Measurements from ENCODE around the gene ARHGEF12. TPM values are rescaled to one million over a fixed set of nuclear protein-coding genes. Genes with fewer than 3 reads are reported as not detected.

Gene ARHGEF12
- total and polyA plus RNA-seq, 2 donors: 12.8 to 13.1 TPM

GRCh38 chr11:120298461-120298860 lies 37.8 kb upstream of the ARHGEF12 start:
- Histone ChIP-seq H3K36me3 (ENCODE audit: control insufficient read depth in 2 of 2, insufficient read depth in 2 of 2, low read length in 1 of 2) (no peaks in the 10 kb centered on the region), H3K27me3 (ENCODE audit: control insufficient read depth in 2 of 2, insufficient read depth in 1 of 2, low read length in 1 of 2) (peaks cover 0 to 3% of the 10 kb centered on the region in 2 donors), H3K27ac (ENCODE audit: low read depth in 1 of 2, low read length in 1 of 2) (no peak overlapping the region), H3K9me3 (ENCODE audit: control insufficient read depth in 2 of 2, insufficient read depth in 1 of 2, low read length in 1 of 2) (no peaks in the 10 kb centered on the region), H3K4me3 (ENCODE audit: low read length in 2 of 2) (no peak overlapping the region), H3K4me1 (ENCODE audit: control insufficient read depth in 2 of 2, insufficient read depth in 2 of 2, low read length in 2 of 2) (no peaks in the 10 kb centered on the region)
- WGBS: 84% methylated on average over 5 of the region's 5 CpGs
- no peak for DNase-seq (ENCODE audit: low read depth in 6 of 9, low spot score in 9 of 9)

DNA sequence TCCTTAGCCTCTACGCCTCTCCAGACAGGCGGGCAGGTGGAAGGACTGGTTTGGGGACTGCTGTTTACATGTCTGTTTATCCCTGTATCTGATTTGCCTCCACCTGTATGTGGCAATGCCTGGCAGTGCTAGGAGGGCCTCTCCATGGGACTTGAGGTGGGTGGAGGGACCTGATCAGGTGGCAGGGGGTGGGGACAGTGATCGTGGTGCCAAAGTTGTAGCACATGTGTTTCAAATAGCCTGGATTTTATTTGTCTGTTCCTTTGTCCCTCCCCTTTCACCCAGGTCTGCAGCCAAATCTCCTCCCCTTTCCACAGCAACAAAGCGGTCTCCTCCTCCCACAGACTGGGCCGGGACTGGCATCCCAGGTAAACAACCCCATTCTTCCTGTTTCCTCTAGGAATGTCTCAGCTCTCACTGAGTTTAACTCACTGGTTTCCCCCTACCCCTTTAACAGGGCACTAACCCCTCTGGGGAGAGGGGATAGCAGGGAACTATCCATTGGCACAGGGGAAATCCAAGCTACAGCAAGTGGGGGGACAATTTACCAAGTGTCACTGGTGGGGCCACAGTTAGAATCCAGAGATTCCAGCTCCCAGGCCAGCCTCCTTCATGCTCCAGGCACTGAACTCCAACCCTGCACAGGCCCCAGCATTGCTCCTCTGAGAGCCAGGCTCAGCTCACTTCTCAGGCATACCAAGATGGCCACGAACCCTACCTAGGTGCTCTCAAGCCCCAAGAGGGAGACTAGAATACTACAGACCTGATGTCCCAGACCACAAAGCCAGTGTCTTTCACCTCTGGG lies 34.0 kb upstream of the ARHGEF12 start:
- no peak overlapping the region for H3K4me3 ChIP-seq (ENCODE audit: low read length in 2 of 2)
- no peak overlapping the region for H3K27ac ChIP-seq (ENCODE audit: low read depth in 1 of 2, low read length in 1 of 2)
- no peak for DNase-seq (ENCODE audit: low read depth in 6 of 9, low spot score in 9 of 9)
- H3K4me1 ChIP-seq (ENCODE audit: control insufficient read depth in 2 of 2, insufficient read depth in 2 of 2, low read length in 2 of 2): no peaks in the 10 kb centered on the region
- WGBS: 85% methylated on average over 6 of the region's 6 CpGs
- H3K9me3 ChIP-seq (ENCODE audit: control insufficient read depth in 2 of 2, insufficient read depth in 1 of 2, low read length in 1 of 2): no peaks in the 10 kb centered on the region
- H3K36me3 ChIP-seq (ENCODE audit: control insufficient read depth in 2 of 2, insufficient read depth in 2 of 2, low read length in 1 of 2): no peaks in the 10 kb centered on the region
- H3K27me3 ChIP-seq (ENCODE audit: control insufficient read depth in 2 of 2, insufficient read depth in 1 of 2, low read length in 1 of 2): peaks cover 0 to 5% of the 10 kb centered on the region in 2 donors

DNA sequence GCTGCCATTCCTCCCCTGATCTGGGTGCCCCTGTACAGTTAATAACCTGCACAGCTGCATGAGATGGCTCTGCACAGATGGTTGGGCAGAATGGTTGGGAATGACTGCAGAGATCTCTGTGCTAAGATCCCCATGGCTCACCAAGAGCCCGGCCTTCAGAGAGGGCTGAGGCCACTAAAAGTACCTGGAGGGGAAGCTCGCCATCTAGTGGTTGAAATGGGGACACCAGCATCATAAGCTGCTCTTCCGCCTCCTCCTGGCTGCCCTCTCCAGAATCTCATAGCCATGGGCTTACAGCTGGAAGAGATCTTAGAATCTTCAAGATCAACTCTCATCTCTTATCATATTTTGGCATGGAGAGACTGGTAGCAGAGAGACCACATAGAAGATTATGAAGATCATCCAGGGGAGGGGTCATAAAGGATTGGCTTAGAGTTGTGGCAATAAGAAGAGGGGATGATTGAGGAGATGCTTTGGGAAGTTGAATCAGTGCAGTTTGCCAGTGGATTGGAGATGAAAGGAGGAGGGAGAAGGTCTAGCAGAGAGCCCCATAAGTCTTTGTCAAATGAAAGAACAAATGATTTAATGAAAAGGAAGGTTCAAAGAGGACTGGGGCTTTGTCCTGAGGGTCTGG lies 33.1 kb upstream of the ARHGEF12 start:
- no peak overlapping the region for H3K27ac ChIP-seq (ENCODE audit: low read depth in 1 of 2, low read length in 1 of 2)
- WGBS: 18% methylated on average over 3 of the region's 3 CpGs
- peak in 8 of 9 donors; percentile 16 to 66 (median 38) for DNase-seq (ENCODE audit: low read depth in 6 of 9, low spot score in 9 of 9)

DNA sequence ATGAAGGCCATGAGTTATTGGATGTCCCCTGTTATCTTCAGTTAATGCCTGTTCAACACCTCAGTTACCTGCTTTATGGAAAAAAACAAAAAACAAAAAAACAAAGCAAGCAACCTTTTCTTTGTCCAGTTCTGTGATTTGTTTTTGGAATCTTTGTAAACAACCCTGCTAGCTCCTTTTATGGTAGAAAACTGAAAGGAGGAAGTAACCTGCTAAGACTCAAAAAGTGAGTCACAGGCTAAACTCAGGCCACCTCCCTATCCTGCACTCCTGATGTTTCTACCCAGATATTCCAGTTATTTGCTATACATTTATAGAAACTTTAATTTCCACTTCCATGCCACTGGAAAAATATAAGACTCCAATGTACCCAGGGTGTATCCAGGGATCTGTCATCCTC lies 31.7 kb upstream of the ARHGEF12 start:
- Histone ChIP-seq H3K27me3 (ENCODE audit: control insufficient read depth in 2 of 2, insufficient read depth in 1 of 2, low read length in 1 of 2) (peaks cover 0 to 3% of the 10 kb centered on the region in 2 donors), H3K36me3 (ENCODE audit: control insufficient read depth in 2 of 2, insufficient read depth in 2 of 2, low read length in 1 of 2) (no peaks in the 10 kb centered on the region), H3K27ac (ENCODE audit: low read depth in 1 of 2, low read length in 1 of 2) (no peak overlapping the region), H3K4me3 (ENCODE audit: low read length in 2 of 2) (no peak overlapping the region), H3K9me3 (ENCODE audit: control insufficient read depth in 2 of 2, insufficient read depth in 1 of 2, low read length in 1 of 2) (no peaks in the 10 kb centered on the region), H3K4me1 (ENCODE audit: control insufficient read depth in 2 of 2, insufficient read depth in 2 of 2, low read length in 2 of 2) (no peaks in the 10 kb centered on the region)
- DNase-seq (ENCODE audit: low read depth in 6 of 9, low spot score in 9 of 9): no peak

More for the DNA sequence above, 33.1 kb upstream of the ARHGEF12 start:
- no peaks in the 10 kb centered on the region for H3K36me3 ChIP-seq (ENCODE audit: control insufficient read depth in 2 of 2, insufficient read depth in 2 of 2, low read length in 1 of 2)
- peaks cover 0 to 5% of the 10 kb centered on the region in 2 donors for H3K27me3 ChIP-seq (ENCODE audit: control insufficient read depth in 2 of 2, insufficient read depth in 1 of 2, low read length in 1 of 2)
- no peak overlapping the region for H3K4me3 ChIP-seq (ENCODE audit: low read length in 2 of 2)
- H3K4me1 ChIP-seq (ENCODE audit: control insufficient read depth in 2 of 2, insufficient read depth in 2 of 2, low read length in 2 of 2): no peaks in the 10 kb centered on the region
- no peaks in the 10 kb centered on the region for H3K9me3 ChIP-seq (ENCODE audit: control insufficient read depth in 2 of 2, insufficient read depth in 1 of 2, low read length in 1 of 2)

- 88% methylated on average over 12 of the region's 12 CpGs for WGBS
- H3K27ac ChIP-seq (ENCODE audit: low read depth in 1 of 2, low read length in 1 of 2): no peak overlapping the region
- no peak for DNase-seq (ENCODE audit: low read depth in 6 of 9, low spot score in 9 of 9)
- H3K9me3 ChIP-seq (ENCODE audit: control insufficient read depth in 2 of 2, insufficient read depth in 1 of 2, low read length in 1 of 2): no peaks in the 10 kb centered on the region
- H3K4me1 ChIP-seq (ENCODE audit: control insufficient read depth in 2 of 2, insufficient read depth in 2 of 2, low read length in 2 of 2): no peaks in the 10 kb centered on the region
- no peak overlapping the region for H3K4me3 ChIP-seq (ENCODE audit: low read length in 2 of 2)
- no peaks in the 10 kb centered on the region for H3K36me3 ChIP-seq (ENCODE audit: control insufficient read depth in 2 of 2, insufficient read depth in 2 of 2, low read length in 1 of 2)
- H3K27me3 ChIP-seq (ENCODE audit: control insufficient read depth in 2 of 2, insufficient read depth in 1 of 2, low read length in 1 of 2): peaks cover 0 to 2% of the 10 kb centered on the region in 2 donors
These were observed 30.9 kb upstream of the ARHGEF12 start for GRCh38 chr11:120305286-120305685.

- Histone ChIP-seq H3K27ac (ENCODE audit: low read depth in 1 of 2, low read length in 1 of 2) (no peak overlapping the region), H3K36me3 (ENCODE audit: control insufficient read depth in 2 of 2, insufficient read depth in 2 of 2, low read length in 1 of 2) (no peaks in the 10 kb centered on the region), H3K4me3 (ENCODE audit: low read length in 2 of 2) (no peak overlapping the region), H3K27me3 (ENCODE audit: control insufficient read depth in 2 of 2, insufficient read depth in 1 of 2, low read length in 1 of 2) (peaks cover 0 to 2% of the 10 kb centered on the region in 2 donors), H3K9me3 (ENCODE audit: control insufficient read depth in 2 of 2, insufficient read depth in 1 of 2, low read length in 1 of 2) (no peaks in the 10 kb centered on the region), H3K4me1 (ENCODE audit: control insufficient read depth in 2 of 2, insufficient read depth in 2 of 2, low read length in 2 of 2) (no peaks in the 10 kb centered on the region)
- DNase-seq (ENCODE audit: low read depth in 6 of 9, low spot score in 9 of 9): no peak
- 92% methylated on average over 11 of the region's 11 CpGs for WGBS
These were observed 29.5 kb upstream of the ARHGEF12 start for GRCh38 chr11:120306519-120307242.

DNA sequence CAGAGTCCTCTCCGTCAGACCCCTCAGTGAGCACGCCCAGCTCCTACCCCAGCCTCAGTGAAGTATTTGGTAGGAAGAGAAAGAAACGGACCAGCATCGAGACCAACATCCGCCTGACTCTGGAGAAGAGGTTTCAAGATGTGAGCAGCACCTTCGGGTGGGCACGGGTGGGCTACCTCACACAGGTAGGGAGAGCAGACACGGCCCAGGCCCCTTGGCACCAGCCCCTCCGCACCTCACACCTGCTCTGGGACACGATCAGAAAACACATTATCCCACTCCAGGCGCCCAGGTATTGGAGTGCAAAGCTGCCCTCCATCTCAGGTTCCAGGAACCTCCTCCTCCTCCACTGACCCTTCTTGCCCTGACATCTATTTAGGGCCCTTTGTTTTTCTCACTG lies 28.7 kb upstream of the ARHGEF12 start:
- Histone ChIP-seq H3K27ac (ENCODE audit: low read depth in 1 of 2, low read length in 1 of 2) (no peak overlapping the region), H3K27me3 (ENCODE audit: control insufficient read depth in 2 of 2, insufficient read depth in 1 of 2, low read length in 1 of 2) (peaks cover 0 to 2% of the 10 kb centered on the region in 2 donors), H3K9me3 (ENCODE audit: control insufficient read depth in 2 of 2, insufficient read depth in 1 of 2, low read length in 1 of 2) (no peaks in the 10 kb centered on the region), H3K4me1 (ENCODE audit: control insufficient read depth in 2 of 2, insufficient read depth in 2 of 2, low read length in 2 of 2) (no peaks in the 10 kb centered on the region), H3K4me3 (ENCODE audit: low read length in 2 of 2) (no peak overlapping the region), H3K36me3 (ENCODE audit: control insufficient read depth in 2 of 2, insufficient read depth in 2 of 2, low read length in 1 of 2) (no peaks in the 10 kb centered on the region)
- WGBS: 94% methylated on average over 11 of the region's 11 CpGs
- no peak for DNase-seq (ENCODE audit: low read depth in 6 of 9, low spot score in 9 of 9)

GRCh38 chr11:120308081-120308480 lies 28.1 kb upstream of the ARHGEF12 start:
- DNase-seq (ENCODE audit: low read depth in 6 of 9, low spot score in 9 of 9): no peak
- Histone ChIP-seq H3K4me3 (ENCODE audit: low read length in 2 of 2) (no peak overlapping the region), H3K27me3 (ENCODE audit: control insufficient read depth in 2 of 2, insufficient read depth in 1 of 2, low read length in 1 of 2) (peaks cover 0 to 2% of the 10 kb centered on the region in 2 donors), H3K27ac (ENCODE audit: low read depth in 1 of 2, low read length in 1 of 2) (no peak overlapping the region), H3K4me1 (ENCODE audit: control insufficient read depth in 2 of 2, insufficient read depth in 2 of 2, low read length in 2 of 2) (no peaks in the 10 kb centered on the region), H3K9me3 (ENCODE audit: control insufficient read depth in 2 of 2, insufficient read depth in 1 of 2, low read length in 1 of 2) (no peaks in the 10 kb centered on the region), H3K36me3 (ENCODE audit: control insufficient read depth in 2 of 2, insufficient read depth in 2 of 2, low read length in 1 of 2) (no peaks in the 10 kb centered on the region)
- WGBS: 96% methylated on average over 7 of the region's 7 CpGs

DNA sequence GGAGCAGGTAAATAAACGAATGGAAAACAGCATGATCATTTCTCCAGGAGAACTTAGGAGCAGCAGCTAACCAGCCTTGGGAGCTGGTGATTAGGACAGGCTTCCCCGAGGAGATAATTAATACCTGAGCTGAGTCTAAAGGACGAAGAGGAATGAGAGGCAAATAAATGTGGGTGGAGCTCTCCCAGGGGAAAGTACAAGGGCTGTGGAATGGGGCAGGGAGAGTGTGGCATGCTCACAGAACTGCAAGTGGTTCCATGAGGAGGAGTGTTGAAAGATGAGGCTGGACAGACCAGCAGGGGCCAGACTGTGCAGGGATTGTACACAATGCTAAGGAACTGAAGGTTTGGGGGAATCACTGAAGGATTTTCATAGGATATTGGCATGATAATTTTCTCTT lies 25.3 kb upstream of the ARHGEF12 start:
- H3K36me3 ChIP-seq (ENCODE audit: control insufficient read depth in 2 of 2, insufficient read depth in 2 of 2, low read length in 1 of 2): no peaks in the 10 kb centered on the region
- no peak overlapping the region for H3K4me3 ChIP-seq (ENCODE audit: low read length in 2 of 2)
- H3K9me3 ChIP-seq (ENCODE audit: control insufficient read depth in 2 of 2, insufficient read depth in 1 of 2, low read length in 1 of 2): no peaks in the 10 kb centered on the region
- H3K27ac ChIP-seq (ENCODE audit: low read depth in 1 of 2, low read length in 1 of 2): no peak overlapping the region
- 92% methylated on average over 3 of the region's 3 CpGs for WGBS
- peaks cover 0 to 5% of the 10 kb centered on the region in 2 donors for H3K27me3 ChIP-seq (ENCODE audit: control insufficient read depth in 2 of 2, insufficient read depth in 1 of 2, low read length in 1 of 2)
- no peaks in the 10 kb centered on the region for H3K4me1 ChIP-seq (ENCODE audit: control insufficient read depth in 2 of 2, insufficient read depth in 2 of 2, low read length in 2 of 2)
- DNase-seq (ENCODE audit: low read depth in 6 of 9, low spot score in 9 of 9): no peak

Data from thymus (tissue), 11 donors.